Coronary artery (tissue), 2 donors: ENCODE measurements around the gene VPS35L.

Source experiments
- DNase-seq: peaks from one replicate; pipeline ENCODE4 v3.0.0-alpha.2; 2017; ENCODE audit warnings: low spot score
- H3K27ac ChIP-seq, 2 donors: fragments of 200-600 bp; sonication (generic); one replicate each; pipeline ENCODE4 v1.5.1; 2016 to 2019
- H3K4me3 ChIP-seq: fragments of 200-600 bp; sonication (generic); 2 replicates; pipeline ENCODE4 v1.5.1; 2016; ENCODE audit warnings: mild to moderate bottlenecking, moderate library complexity
- CTCF ChIP-seq: fragments of 200-600 bp; sonication (generic); IDR thresholded peaks from one replicate; pipeline ENCODE4 v1.5.1; 2019; ENCODE audit warnings: antibody characterized with exemption

Gene VPS35L

GRCh38 chr16:19607616-19608280, 52.2 kb downstream of the VPS35L start:
- H3K27ac ChIP-seq = no peak overlapping the region
- DNase-seq = no peak
- no peak for TF ChIP-seq CTCF
- H3K4me3 ChIP-seq = no peak overlapping the region

- no peak overlapping the region for H3K27ac ChIP-seq
- TF ChIP-seq CTCF = no peak
- DNase-seq = no peak
- no peak overlapping the region for H3K4me3 ChIP-seq
These were observed 53.9 kb downstream of the VPS35L start for GRCh38 chr16:19609359-19609758.

GRCh38 chr16:19610200-19610599, 54.7 kb downstream of the VPS35L start:
- DNase-seq = no peak
- H3K27ac ChIP-seq = no peak overlapping the region
- TF ChIP-seq CTCF = no peak
- no peak overlapping the region for H3K4me3 ChIP-seq

- no peak overlapping the region for H3K4me3 ChIP-seq
- TF ChIP-seq CTCF = no peak
- H3K27ac ChIP-seq = no peak overlapping the region
- DNase-seq = no peak
These were observed 58.3 kb downstream of the VPS35L start for GRCh38 chr16:19613834-19614233.

GRCh38 chr16:19616241-19616640, 60.7 kb downstream of the VPS35L start:
- TF ChIP-seq CTCF = no peak
- Histone ChIP-seq H3K27ac (no peak overlapping the region), H3K4me3 (no peak overlapping the region)
- DNase-seq = no peak

- no peak overlapping the region for H3K4me3 ChIP-seq
- no peak for TF ChIP-seq CTCF
- no peak overlapping the region for H3K27ac ChIP-seq
- no peak for DNase-seq
These were observed 63.4 kb downstream of the VPS35L start for GRCh38 chr16:19618876-19619275.

GRCh38 chr16:19621445-19621844, 65.9 kb downstream of the VPS35L start:
- no peak for TF ChIP-seq CTCF
- Histone ChIP-seq H3K27ac (no peak overlapping the region), H3K4me3 (no peak overlapping the region)
- DNase-seq = no peak
